Fibroblast of the conjunctiva (primary cell): ENCODE data around the gene SCLY.

Experiments used
- DNase-seq: peaks from one replicate; pipeline ENCODE4 v3.0.0-alpha.2; 2010; ENCODE audit warnings: low read depth

The SCLY gene

DNA sequence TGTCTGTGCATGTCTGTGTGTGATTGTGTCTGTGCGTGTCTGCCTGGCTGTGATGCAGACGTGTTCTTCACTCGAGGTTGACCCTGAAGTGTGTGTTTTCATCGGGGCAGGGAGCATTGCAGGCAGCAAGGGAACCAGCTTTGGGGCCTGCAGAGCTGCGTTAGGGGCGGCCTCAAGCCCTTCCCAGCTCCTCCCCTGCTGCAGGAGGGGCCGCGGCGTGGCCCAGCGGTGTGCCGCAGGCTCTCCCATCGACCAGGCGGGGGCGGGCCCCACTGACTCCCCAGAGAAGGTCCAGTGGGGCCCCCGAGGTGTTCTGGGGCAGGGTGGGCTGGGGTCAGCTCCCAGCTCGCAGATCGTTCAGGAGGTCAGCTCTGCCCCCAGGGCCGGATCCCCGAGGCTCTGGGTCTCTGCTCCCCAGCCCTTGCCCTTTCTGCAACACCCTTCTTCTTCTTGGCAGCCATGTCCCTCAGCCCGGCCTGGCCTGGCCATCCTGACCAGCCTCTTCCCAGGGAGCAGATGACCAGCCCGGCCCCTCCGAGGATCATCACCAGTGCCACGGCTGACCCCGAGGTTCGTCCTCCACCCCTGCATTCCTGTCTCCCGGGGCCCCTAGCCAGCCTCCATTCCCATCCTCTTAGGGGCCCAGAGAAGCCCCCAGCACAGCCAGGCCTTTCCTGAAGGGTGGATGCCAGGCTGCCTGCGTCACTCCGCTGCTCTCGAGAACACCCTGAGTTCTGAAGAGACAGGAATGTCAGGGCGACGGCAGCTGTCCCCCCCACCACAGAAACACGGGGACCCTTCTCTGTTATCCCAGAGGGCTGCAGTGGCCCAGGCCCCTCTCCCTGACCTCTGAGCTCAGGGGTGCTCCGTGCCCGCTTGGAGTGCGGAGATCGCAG lies 66.6 kb downstream of the SCLY start:
- DNase-seq: peak; percentile 58

GRCh38 chr2:238128061-238128440 lies 67.2 kb downstream of the SCLY start:
- no peak for DNase-seq

DNA sequence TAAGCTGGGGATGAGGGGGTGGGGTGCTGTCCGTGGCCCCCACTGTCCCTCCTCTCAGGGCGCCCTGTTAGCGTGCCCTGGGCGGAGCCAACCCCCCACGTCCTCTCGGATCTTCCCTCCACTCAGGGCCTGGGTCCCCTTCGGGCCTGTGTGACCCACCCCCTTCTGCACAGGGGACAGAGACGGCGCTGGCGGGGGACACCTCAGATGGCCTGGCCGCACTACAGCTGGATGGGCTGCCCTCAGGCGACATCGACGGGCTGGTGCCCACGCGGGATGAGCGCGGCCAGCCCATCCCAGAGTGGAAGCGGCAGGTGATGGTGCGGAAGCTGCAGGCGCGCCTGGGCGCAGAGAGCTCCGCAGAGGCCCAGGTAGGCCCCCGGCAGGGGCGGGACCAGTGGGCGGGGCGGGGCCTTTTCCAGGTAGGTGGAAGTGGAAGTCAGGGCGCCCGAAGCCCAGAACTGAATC lies 67.8 kb downstream of the SCLY start:
- no peak for DNase-seq

GRCh38 chr2:238129166-238130010 lies 68.6 kb downstream of the SCLY start:
- no peak for DNase-seq

DNA sequence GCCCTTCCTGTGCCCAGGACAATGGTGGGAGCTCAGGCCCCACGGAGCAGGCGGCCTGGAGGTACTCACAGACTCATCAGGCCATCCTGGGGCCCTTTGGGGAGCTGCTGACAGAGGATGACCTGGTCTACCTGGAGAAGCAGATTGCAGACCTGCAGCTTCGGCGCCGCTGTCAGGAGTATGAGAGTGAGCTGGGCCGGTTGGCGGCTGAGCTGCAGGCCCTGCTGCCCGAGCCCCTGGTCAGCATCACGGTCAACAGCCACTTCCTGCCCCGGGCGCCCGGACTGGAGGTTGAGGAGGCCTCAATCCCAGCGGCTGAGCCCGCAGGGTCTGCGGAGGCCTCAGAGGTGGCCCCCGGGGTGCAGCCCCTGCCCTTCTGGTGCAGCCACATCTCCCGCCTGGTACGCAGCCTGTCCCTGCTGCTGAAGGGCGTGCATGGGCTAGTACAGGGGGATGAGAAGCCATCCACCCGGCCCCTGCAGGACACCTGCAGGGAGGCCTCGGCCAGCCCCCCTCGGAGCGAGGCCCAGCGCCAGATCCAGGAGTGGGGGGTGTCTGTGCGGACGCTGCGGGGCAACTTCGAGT lies 69.4 kb downstream of the SCLY start:
- DNase-seq: no peak

DNA sequence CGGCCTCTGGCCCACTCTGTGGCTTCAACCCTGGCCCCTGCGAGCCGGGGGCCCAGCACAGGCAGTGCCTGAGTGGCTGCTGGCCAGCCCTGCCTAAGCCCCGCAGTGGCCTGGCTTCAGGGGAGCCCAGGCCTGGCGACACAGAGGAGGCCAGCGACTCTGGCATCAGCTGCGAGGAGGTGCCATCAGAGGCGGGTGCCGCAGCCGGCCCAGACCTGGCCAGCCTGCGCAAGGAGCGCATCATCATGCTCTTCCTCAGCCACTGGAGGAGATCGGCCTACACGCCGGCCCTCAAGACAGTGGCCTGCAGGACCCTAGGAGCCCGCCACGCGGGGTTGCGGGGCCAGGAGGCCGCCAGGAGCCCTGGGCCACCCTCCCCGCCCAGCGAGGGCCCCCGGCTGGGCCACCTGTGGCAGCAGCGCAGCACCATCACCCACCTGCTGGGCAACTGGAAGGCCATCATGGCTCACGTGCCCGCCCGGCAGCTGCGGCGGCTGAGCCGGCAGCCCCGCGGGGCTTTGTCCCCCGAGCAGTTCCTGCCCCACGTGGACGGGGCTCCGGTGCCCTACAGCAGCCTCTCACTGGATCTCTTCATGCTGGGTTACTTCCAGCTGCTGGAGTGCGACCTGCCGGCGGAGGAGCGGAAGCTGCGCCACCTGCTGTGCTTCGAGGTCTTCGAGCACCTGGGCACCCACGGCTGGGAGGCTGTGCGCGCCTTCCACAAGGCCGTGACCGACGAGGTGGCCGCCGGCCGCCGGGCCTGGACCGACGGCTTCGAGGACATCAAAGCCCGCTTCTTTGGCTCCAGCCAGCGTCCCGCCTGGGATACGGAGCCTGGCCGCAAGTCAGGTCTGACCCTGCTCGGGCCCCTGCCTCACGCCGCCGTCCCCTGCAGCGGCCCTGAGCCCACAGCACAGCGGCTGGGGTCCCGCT lies 70.2 kb downstream of the SCLY start:
- DNase-seq: no peak

GRCh38 chr2:238131761-238132462 lies 71.1 kb downstream of the SCLY start:
- DNase-seq: no peak

DNA sequence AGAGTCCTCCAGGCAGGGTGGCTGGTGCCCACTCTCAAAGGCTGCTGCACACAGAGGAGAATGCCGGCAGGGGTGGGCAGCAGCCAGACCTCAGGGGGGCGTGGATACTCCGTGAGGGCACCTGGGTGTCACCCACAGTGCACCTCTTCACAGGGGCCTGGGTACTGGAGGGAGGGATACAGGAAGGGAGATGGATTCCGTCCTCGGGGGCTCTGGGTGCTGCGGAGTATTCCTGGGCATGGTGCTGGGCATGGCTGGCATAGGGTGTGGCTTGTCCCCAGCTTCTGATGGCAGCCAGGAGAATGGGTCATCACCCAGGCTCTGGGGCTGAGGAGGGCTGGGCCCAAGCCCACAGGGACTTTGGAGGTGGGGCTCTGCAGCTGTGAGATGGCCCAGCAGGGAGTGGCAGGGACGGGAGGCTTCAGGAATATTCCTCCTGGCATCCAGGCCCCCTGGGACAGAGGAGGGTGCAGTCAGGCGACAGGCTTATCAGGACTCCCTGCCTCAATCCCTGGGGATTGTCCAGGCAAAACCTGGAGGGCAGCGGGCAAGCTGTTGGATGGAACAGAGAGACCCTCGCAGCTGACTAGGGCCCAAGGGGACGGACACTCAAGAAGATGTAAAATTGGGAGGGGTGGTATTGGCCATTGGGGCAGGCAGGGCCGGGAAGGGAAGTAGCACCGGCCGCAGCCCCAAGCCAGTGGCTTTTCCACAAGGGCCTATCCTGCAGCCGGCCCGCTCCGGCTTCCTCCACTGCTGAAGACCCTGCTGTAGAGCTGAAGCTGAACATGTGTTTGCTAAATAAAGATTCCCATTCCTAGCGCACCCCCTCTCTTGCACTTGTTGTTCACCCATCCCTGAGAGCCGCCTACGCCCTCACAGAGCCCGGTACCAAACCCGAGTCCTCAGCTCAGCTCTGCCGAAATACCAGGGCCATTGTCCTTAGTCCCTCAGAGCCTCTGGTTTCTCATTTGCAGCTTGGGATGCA lies 72.0 kb downstream of the SCLY start:
- DNase-seq: no peak

DNA sequence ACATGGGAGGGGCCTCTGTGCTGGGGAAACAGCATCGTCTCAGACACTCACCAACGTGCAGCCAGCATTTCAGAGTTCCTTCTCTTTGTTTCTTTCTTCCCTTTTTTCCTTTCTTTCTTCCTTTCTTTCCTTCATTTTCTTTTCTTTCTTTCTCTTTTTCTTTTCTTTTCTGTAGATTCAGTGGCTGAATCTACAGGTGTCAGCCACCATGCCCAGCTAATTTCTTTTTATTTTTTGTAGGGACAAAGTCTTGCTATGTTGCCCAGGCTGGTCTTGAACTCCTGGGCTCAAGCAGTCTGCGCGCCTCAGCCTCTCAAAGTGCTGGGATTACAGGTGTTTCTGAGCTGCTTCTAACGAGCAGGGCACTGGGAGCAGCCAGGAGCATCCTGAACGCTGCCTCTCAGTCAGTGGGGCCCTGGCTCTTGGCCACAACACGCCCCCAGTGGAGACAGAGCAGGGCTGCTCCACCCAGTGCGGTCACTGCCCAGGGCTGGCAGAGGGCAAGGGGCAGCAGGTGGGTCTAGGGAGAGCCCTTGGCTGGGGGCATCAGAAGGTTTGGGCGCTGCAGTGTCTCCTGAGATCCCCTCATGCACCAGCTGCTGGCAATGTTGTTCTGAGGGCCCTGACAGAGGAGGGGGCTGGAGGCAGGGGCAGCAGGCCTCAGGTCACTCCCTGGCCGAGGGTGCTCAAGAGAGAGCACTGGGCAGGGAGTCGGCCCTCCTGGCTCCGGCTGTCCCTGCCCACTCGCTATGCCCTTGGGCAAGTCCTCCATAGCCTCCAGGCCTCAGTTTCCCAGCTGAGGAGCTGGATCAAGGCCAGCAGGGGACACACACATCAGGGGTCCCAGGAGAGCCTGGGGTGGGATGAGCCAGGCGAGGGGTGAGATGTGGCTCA lies 72.9 kb downstream of the SCLY start:
- DNase-seq: no peak

GRCh38 chr2:238134393-238134785 lies 73.6 kb downstream of the SCLY start:
- no peak for DNase-seq

DNA sequence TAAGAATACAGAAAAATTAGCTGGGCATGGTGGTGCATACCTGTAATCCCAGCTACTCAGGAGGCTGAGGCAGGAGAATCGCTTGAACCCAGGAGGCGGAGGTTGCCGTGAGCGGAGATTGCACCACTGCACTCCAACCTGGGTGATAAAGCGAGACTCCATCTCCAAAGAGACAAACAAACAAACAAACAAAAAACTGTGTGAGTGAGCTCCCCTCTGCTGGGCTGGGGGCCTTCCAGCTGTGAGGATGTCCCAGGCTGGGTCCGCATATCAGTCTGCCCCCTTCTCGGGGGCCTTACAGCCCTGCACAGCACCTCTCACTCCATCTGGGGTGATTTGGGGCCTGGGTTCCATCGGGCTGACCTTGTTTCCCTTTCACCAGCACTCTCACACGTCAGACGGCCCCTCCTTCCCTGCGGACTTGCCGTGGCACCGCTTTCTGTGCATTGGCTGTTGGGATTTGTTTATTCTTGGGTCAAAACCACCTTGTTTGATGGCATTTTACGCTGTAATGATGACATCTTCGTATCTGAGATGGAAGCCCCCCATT lies 74.9 kb downstream of the SCLY start:
- no peak for DNase-seq

- peak; percentile 60 for DNase-seq
Observed at GRCh38 chr2:238136820-238137537, 76.2 kb downstream of the SCLY start.

DNA sequence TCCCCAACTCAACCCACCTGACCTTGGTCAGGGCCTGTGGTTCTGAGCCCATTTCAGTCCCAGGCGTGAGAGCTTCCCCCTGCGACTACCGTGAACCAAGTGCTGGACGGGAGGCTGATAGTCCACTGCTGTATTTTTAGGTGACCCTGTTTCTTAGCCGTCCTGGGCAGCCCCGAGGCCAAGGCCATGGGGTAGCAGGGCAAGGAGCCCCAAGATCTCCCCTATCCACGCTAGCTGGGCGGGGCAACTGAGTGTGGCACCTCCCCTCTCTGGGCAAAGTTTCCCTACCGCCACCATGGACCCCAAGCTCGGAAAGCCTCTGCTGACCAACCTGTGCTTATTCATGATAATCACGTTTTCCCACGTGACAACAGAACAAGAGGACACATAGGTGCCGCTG lies 77.1 kb downstream of the SCLY start:
- no peak for DNase-seq

- DNase-seq: no peak
Observed at GRCh38 chr2:238138331-238139195, 77.8 kb downstream of the SCLY start, which contains the start of gene KLHL30. Gene KLHL30 (plus strand): TSS chr2:238138668. CDS start chr2:238140755, 2,087 bp downstream.

GRCh38 chr2:238139196-238140039 lies 78.6 kb downstream of the SCLY start:
- no peak for DNase-seq

- DNase-seq: no peak
Observed at GRCh38 chr2:238140040-238140439, 79.2 kb downstream of the SCLY start.
